Measurements from ENCODE around the gene RAB7B.

DNA sequence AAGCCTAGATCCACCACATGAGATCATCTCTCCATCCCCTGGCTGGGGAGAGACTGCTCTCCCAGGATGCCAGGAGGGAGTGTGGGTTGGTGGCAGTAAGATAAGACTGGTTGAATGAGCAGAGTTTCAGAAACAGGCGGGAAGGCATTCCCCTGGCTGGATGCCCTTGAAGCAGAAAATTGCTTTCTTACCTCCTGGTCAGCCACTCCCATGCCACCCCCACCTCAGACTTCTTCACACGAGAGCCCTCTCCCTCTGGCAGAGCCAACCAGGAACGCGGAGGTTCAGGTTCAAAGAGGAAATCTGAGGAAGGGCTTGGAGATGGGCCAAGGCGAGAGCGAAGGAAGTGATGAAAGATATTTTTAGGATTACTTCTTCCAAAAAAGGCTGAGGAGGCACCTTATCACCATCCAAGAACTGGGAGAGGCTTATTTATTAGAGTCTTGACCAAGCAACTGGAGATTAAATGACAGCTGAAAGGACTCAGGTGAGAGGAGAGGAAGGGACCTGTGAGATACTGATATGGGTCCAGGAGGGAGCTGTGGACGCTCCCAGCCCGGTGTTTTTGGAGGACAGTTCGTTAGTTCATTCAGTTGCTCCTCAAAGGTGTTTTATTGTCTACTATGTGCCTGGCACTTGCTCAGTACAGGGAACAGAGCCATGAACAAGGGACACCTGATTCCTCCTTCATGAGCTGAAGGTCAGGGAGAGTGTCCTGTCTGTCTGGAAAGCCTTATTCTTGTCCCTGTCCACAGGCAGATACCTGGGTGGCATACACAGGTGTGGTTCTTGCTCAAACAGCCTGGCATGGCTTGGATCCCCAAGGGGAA is 41.0 kb downstream of the RAB7B start:
- TF ChIP-seq, protein P1, sequence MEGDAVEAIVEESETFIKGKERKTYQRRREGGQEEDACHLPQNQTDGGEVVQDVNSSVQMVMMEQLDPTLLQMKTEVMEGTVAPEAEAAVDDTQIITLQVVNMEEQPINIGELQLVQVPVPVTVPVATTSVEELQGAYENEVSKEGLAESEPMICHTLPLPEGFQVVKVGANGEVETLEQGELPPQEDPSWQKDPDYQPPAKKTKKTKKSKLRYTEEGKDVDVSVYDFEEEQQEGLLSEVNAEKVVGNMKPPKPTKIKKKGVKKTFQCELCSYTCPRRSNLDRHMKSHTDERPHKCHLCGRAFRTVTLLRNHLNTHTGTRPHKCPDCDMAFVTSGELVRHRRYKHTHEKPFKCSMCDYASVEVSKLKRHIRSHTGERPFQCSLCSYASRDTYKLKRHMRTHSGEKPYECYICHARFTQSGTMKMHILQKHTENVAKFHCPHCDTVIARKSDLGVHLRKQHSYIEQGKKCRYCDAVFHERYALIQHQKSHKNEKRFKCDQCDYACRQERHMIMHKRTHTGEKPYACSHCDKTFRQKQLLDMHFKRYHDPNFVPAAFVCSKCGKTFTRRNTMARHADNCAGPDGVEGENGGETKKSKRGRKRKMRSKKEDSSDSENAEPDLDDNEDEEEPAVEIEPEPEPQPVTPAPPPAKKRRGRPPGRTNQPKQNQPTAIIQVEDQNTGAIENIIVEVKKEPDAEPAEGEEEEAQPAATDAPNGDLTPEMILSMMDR (IDR thresholded peaks at IDR 0.05; ENCODE audit: poor library complexity) = no peak
- TF ChIP-seq EZH2phosphoT487 (IDR thresholded peaks at IDR 0.05; ENCODE audit: low read depth, severe bottlenecking, unreplicated experiment) = no peak
